DOHH2 (cell line): ENCODE results near the gene RNF112.
"Not testable (repeated sequence)": the region's sequence is repeated elsewhere in the genome, so short reads cannot be mapped to it uniquely, and the experiment has no call there.

Experiments used
- H3F3A ChIP-seq: fragments of 200-600 bp; sonication (generic), shearing (Covaris generic); 2 replicates; pipeline ENCODE4 v1.6.0; 2016; ENCODE audit warnings: antibody characterized with exemption, mild to moderate bottlenecking; ENCODE audit not compliant: control insufficient read depth, insufficient read depth
- H3K27ac ChIP-seq: fragments of 200-600 bp; sonication (generic); 2 replicates; pipeline ENCODE4 v1.5.1; 2014; ENCODE audit warnings: low read depth, mild to moderate bottlenecking, low read length, moderate library complexity
- H3K27me3 ChIP-seq: fragments of 200-600 bp; sonication (generic); 2 replicates; pipeline ENCODE4 v1.6.1; 2014; ENCODE audit warnings: mild to moderate bottlenecking, low read length, mixed read lengths; ENCODE audit not compliant: control insufficient read depth
- H3K36me3 ChIP-seq: fragments of 200-600 bp; sonication (generic); 2 replicates; pipeline ENCODE4 v1.6.1; 2014; ENCODE audit warnings: mild to moderate bottlenecking, low read length, moderate library complexity, mixed read lengths; ENCODE audit not compliant: control insufficient read depth
- H3K4me1 ChIP-seq: fragments of 200-600 bp; sonication (generic); 2 replicates; pipeline ENCODE4 v1.6.1; 2014; ENCODE audit warnings: mild to moderate bottlenecking, low read length, mixed read lengths; ENCODE audit not compliant: control insufficient read depth
- H3K4me2 ChIP-seq: fragments of 200-600 bp; sonication (generic); 2 replicates; pipeline ENCODE4 v1.6.0; 2014; ENCODE audit warnings: mild to moderate bottlenecking, low read length, moderate library complexity
- H3K4me3 ChIP-seq: fragments of 200-600 bp; sonication (generic); 2 replicates; pipeline ENCODE4 v1.5.1; 2014; ENCODE audit warnings: mild to moderate bottlenecking, low read length, mixed read lengths
- H3K79me2 ChIP-seq: fragments of 200-600 bp; sonication (generic); 2 replicates; pipeline ENCODE4 v1.6.1; 2014; ENCODE audit warnings: mild to moderate bottlenecking, low read length, mixed read lengths; ENCODE audit not compliant: control insufficient read depth
- H3K9me2 ChIP-seq: fragments of 200-600 bp; sonication (generic); replicated peaks from 2 replicates; pipeline ENCODE4 v1.6.1; 2014; ENCODE audit warnings: mild to moderate bottlenecking, low read length, mixed read lengths; ENCODE audit not compliant: control insufficient read depth
- H3K9me3 ChIP-seq: fragments of 200-600 bp; sonication (generic); 2 replicates; pipeline ENCODE4 v1.6.1; 2014; ENCODE audit warnings: antibody characterized with exemption, low read length, mixed read lengths; ENCODE audit not compliant: control insufficient read depth, insufficient read depth
- H4K20me1 ChIP-seq: fragments of 200-600 bp; sonication (generic); 2 replicates; pipeline ENCODE4 v1.6.0; 2014; ENCODE audit warnings: low read depth, mild to moderate bottlenecking, antibody characterized with exemption, low read length, moderate library complexity; ENCODE audit not compliant: control insufficient read depth, insufficient read depth
- EZH2phosphoT487 ChIP-seq: fragments of 200-600 bp; sonication (generic); IDR thresholded peaks from 2 replicates; pipeline ENCODE4 v1.6.1; 2017; ENCODE audit warnings: borderline replicate concordance, mild to moderate bottlenecking, antibody characterized with exemption, low read length, moderate library complexity, mixed read lengths
- TF ChIP-seq, protein P1 (sequence below): fragments of 200-600 bp; sonication (generic); IDR thresholded peaks from one replicate; pipeline ENCODE4 v1.5.1; 2014; ENCODE audit warnings: antibody characterized with exemption, mild to moderate bottlenecking, low read depth, low read length; ENCODE audit not compliant: poor library complexity, severe bottlenecking

Gene RNF112

DNA sequence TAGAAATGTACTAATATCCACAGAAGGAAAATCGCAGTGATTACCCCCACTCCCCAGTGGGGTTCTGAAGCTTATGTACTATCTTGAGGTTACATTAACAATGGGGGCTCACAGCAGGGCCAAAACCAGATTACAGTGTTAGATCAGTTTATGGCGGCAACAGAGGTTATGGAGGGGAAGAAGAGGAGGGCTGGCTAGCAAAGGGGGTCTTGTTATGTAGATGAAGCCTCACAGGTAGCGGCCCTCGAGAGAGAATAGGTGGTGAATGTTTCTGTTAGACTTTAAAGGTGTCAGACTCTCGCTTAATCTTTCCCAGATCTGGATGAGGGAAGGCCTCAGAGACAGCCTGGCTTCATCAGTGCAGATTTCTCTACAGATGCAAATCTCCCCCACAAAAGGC is 22.2 kb downstream of the RNF112 start:
- no peaks in the 10 kb centered on the region for H3K36me3 ChIP-seq
- H3K9me2 ChIP-seq, result no peaks in the 10 kb centered on the region
- no peak overlapping the region for H3K4me3 ChIP-seq
- no peaks in the 10 kb centered on the region for H3K9me3 ChIP-seq
- H3K27me3 ChIP-seq, result 0 out of 2 replicates have a peak, but pooled peaks cover 2% of the 10 kb centered on the region
- H3K79me2 ChIP-seq, result no peaks in the 10 kb centered on the region
- H3K27ac ChIP-seq, result no peak overlapping the region
- no peak overlapping the region for H3K4me2 ChIP-seq
- no peaks in the 10 kb centered on the region for H3K4me1 ChIP-seq
- H4K20me1 ChIP-seq, result no peaks in the 10 kb centered on the region
- TF ChIP-seq, protein P1, sequence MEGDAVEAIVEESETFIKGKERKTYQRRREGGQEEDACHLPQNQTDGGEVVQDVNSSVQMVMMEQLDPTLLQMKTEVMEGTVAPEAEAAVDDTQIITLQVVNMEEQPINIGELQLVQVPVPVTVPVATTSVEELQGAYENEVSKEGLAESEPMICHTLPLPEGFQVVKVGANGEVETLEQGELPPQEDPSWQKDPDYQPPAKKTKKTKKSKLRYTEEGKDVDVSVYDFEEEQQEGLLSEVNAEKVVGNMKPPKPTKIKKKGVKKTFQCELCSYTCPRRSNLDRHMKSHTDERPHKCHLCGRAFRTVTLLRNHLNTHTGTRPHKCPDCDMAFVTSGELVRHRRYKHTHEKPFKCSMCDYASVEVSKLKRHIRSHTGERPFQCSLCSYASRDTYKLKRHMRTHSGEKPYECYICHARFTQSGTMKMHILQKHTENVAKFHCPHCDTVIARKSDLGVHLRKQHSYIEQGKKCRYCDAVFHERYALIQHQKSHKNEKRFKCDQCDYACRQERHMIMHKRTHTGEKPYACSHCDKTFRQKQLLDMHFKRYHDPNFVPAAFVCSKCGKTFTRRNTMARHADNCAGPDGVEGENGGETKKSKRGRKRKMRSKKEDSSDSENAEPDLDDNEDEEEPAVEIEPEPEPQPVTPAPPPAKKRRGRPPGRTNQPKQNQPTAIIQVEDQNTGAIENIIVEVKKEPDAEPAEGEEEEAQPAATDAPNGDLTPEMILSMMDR, result no peak
- TF ChIP-seq EZH2phosphoT487, result no peak
- no peaks in the 10 kb centered on the region for H3F3A ChIP-seq

DNA sequence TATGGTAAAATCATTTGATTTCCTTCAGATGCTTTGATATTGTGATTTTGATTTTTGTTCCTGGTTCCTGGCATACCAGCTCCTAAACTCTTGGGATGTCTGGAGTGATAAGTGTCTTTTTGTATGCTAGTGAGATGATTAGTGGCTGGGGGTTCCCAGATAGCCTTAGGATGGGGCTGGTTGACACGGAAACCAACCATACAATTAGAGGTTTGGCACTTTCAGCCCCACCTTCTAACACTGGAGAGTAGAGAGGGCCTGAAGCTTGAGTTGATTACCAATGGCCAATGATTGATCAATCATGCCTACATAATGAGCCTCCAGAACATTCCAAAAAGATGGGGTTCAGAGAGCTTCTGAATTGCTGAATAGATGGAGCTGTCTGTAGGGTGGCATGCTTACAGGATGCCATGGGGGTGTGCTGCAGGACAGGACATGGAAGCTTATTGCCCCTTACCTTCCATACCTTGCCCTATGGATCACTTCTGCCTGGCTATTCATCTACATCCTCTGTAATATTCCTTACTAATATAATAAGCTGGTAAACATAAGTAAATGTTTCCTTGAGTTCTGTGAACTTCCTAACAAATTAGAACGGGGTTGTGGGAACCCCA is 22.8 kb downstream of the RNF112 start:
- Histone ChIP-seq H3K27ac (no peak overlapping the region), H3K27me3 (peaks cover 6% of the 10 kb centered on the region; the same call in 1 of the 2 replicates), H3K4me1 (no peaks in the 10 kb centered on the region), H3K79me2 (no peaks in the 10 kb centered on the region), H3K9me3 (no peaks in the 10 kb centered on the region), H3K9me2 (no peaks in the 10 kb centered on the region), H3K36me3 (no peaks in the 10 kb centered on the region), H3K4me2 (no peak overlapping the region), H4K20me1 (no peaks in the 10 kb centered on the region), H3K4me3 (no peak overlapping the region), H3F3A (no peaks in the 10 kb centered on the region)
- TF ChIP-seq EZH2phosphoT487, result no peak
- TF ChIP-seq, protein P1, result no peak

DNA sequence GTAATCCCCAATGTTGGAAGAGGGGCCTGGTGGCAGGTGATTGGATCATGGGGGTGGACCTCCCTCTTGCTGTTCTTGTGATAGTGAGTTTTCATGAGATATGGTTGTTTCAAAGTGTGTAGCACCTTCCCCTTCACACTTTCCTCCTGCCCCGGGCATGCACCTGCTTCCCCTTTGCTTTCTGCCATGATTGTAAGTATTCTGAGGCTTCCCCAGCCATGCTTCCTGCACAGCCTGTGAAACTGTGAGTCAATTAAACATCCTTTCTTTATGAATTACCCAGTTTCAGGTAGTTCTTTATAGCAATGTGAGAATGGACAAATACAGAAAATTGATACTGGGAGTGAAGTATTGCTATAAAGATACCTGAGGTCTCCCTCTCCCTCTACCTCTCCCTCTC is 29.4 kb downstream of the RNF112 start:
- no peak overlapping the region for H3K4me2 ChIP-seq
- H3F3A ChIP-seq, result no peaks in the 10 kb centered on the region
- no peak for TF ChIP-seq EZH2phosphoT487
- TF ChIP-seq, protein P1, result no peak
- peaks cover 10% of the 10 kb centered on the region for H3K27me3 ChIP-seq
- H3K36me3 ChIP-seq, result no peaks in the 10 kb centered on the region
- no peaks in the 10 kb centered on the region for H3K9me2 ChIP-seq
- no peaks in the 10 kb centered on the region for H3K4me1 ChIP-seq
- H3K9me3 ChIP-seq, result peaks cover 10% of the 10 kb centered on the region
- no peak overlapping the region for H3K4me3 ChIP-seq
- no peaks in the 10 kb centered on the region for H3K79me2 ChIP-seq
- H4K20me1 ChIP-seq, result no peaks in the 10 kb centered on the region
- H3K27ac ChIP-seq, result no peak overlapping the region

DNA sequence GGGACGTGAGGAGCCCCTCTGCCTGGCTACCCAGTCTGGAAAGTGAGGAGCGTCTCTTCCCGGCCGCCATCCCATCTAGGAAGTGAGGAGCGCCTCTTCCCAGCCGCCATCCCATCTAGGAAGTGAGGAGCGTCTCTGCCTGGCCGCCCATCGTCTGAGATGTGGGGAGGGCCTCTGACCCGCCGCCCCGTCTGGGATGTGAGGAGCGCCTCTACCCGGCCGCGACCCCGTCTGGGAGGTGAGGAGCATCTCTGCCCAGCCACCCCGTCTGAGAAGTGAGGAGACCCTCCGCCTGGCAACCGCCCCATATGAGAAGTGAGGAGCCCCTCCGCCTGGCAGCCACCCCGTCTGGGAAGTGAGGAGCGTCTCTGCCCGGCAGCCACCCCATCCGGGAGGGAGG is 30.3 kb downstream of the RNF112 start:
- not testable (repeated sequence) for H3K4me2 ChIP-seq, H4K20me1 ChIP-seq

More for the DNA sequence above, 30.3 kb downstream of the RNF112 start:
- H3K4me3 ChIP-seq, H3K9me2 ChIP-seq, H3K4me1 ChIP-seq, H3K27me3 ChIP-seq, H3F3A ChIP-seq, H3K79me2 ChIP-seq, H3K27ac ChIP-seq, H3K36me3 ChIP-seq: not testable (repeated sequence)
- peaks cover 10% of the 10 kb centered on the region for H3K9me3 ChIP-seq
